GM21825 (cell line): ENCODE results near the gene PRKCH.

Experiments used
- ATAC-seq: cut with Tn5 transposase; IDR thresholded peaks from one replicate; pipeline ENCODE4 v1.9.1; 2021; ENCODE audit warnings: mild to moderate bottlenecking, moderate library complexity; ENCODE audit not compliant: unreplicated experiment

The PRKCH gene

DNA sequence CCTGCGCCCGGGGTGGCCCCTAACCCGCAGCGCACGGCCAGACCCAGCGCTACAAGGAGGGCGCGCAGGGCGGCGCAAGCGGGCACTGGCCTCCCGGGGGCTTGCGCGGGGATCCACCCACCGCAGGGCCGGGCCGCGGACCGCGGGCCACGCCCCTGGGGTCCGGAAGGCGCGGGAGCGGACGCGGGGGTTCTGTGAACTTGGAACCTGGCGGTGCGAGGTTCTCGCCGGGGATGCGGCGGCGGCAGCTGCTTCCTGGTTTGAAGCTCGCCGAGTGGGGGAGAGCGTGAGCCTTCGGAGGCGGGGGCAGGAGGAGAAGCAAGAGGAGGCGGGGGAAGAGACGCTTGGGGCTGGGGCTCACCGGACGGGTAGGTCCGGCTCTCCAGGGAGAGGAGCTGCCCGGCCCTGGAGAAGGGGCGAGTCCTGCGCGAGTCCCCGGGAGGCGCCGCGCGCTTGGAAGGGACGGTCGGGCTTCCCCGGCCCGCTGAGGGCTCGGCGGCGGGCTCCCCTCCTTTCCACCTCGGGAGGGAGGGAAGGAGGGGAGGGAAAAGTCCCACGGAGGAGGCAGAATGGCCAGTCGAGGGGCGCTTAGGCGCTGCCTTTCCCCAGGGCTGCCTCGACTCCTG is at the start of gene PRKCH:
PRKCH (plus strand) TSS at position 195 of the 626 bp plus-strand sequence. CDS start 523 bp downstream, outside the sequence.
- peak; percentile 66 for ATAC-seq

DNA sequence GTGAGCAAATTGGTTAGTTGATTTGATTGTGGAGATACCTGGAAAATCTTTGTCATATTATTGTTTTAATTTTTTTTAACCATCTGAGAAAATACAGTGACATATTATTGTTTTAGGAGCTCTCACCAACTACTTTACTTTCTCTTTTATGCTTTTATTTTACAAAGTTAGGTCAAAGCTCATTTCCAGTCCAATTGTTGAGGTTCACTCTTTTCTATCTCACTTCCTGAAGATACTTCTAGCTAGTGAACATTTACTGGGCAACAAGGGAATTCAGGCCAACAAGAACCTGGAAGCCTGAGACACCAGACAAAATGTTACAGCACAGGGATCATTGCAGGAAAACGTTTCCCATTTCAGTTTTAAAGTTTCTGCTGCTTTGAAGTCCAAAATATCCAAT is 44.1 kb upstream of the PRKCH start:
- ATAC-seq: no peak

DNA sequence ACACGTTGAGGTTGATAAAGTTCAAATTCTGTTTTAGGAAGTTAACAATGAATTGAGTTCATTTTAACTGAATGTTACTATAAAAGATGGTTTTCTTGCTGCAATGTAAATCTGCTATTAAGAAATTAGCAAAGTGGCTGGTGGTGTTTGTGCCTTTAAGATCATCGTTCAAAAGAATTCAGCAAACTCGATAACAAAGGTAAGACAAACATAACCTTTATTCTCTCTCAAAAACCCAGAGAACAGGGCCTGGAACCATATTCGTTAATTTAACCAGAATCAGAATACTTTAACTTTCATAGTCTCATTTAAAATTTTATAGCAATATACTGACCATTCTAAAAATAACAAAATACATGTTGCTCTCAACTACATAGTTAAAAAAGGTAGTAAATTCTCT is 43.6 kb upstream of the PRKCH start:
- no peak for ATAC-seq

DNA sequence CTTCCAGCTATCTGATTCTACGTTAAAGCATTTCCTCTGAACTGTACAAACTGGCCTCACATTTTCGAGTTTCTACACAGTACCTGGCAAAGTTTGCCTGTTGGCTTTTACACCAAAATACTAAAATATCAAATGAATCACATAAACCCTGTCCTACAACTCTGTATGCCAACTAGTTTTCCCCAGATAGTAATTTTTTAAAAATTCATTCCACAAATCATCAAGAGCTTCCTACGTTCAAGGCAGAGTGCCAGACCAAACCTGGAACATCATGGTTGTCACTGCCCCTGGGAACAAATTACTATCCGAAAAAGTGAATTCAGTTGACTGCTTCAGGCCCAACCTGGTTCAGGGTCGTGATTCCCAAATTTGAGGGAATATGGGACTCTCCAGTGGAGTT is 42.3 kb upstream of the PRKCH start:
- ATAC-seq: no peak

DNA sequence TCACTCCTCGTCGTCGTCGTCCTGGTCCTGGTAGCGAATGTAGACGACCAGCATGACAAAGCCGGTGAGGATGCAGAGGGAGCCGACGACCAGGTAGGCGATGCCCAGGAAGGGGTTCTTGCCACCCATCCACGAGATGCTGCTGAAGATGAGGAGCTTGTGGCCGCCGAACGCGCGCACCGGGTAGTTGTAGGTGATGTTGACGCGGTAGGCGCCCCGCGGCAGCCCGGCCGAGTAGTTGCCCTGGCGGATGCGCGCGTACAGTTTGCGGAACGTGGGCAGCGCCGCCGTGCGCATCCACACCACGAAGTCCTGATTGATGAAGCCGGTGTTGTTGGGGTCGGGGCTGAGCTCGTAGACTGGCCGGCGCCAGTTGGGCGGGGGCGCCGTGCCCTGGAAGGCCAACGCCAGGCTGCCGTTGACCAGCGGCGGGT is 41.3 kb upstream of the PRKCH start:
- ATAC-seq: no peak

DNA sequence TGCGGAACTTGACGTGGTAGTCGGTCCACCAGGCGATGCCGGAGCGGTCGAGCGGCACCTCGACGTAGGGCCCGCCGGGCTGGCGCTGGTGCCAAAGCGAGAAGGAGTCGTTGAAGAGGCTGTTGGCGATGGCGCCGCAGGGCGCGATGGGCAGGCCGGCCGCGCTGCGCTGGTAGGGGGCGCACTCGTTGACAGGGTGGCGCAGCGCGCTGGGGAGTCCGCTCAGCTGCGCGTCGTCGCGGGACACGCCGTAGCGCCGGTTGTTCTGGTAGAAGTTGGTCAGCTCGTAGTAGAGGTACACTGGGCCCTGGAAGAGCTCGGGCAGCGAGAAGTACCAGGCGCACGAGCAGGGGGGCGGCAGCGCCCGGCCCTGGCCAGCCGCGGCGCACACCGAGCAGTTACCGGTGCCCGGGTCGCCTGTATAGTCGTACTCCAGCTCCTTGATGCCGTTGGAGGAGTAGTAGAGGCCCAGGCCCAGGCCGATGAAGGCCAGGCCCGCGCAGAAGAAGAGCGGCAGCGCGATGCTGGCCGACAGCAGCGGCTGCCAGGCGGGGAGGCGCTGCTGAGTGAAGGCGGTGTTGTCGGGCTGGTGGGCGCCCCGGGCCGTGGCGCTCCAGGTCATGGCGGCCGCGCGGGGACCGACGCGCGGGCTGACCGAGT is 40.7 kb upstream of the PRKCH start:
- no peak for ATAC-seq

DNA sequence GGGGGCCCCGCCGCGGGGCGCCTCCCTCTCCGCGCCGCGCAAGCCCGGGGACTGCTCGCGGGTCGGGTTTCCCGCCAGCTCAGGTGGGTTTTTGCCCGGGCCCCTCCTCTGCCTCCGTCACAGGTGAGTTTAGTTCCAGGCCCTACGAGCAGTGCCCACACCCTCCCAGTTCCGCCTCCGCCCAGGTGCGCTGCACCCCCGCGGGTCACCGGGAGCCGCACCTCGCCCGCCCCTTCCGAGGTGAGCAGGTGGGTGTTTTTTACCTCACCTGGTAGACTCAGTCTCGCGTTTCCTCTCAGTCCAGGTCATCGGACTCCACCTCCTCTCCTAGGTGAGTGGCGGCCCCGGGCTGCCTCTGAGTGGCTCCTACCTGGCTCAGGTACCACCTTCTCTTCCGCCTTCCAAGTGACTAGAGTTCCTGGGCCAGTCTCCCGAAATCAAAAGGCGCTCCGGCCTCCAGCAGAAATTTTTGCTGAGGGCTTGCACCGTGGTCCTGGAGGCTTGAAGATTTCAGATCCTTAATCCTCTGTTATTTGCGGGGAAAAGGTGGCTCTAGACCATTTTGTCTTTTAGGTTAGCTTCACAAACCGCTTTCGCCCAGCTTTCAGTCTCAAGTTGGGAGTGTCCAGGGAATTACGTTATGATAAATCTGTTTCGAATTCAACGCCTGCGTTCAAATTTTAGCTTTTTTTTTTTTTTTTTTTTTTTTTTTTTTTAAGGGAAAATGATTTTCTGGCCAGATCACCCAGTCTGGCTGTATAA is 40.0 kb upstream of the PRKCH start, which contains the start of gene TMEM30B:
TMEM30B (minus strand) TSS at position 153 of the 762 bp plus-strand sequence. CDS start 191 bp downstream, outside the sequence.
- no peak for ATAC-seq

DNA sequence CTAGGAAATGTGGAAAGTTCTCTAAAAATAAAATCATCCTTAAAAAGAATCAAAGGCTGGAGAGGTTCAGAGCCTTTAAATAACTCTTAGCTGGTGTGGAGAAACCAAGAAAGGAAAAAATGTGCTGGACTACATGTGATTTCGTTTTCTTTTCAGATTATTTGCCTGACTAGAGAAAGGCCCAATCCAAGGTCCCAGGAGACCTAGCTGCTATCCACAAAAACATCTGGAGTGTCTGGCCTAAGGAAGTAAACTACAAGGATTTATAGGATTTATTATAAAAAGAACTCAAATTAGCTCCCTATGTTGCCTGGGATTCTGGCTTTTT is 39.5 kb upstream of the PRKCH start:
- ATAC-seq: no peak

DNA sequence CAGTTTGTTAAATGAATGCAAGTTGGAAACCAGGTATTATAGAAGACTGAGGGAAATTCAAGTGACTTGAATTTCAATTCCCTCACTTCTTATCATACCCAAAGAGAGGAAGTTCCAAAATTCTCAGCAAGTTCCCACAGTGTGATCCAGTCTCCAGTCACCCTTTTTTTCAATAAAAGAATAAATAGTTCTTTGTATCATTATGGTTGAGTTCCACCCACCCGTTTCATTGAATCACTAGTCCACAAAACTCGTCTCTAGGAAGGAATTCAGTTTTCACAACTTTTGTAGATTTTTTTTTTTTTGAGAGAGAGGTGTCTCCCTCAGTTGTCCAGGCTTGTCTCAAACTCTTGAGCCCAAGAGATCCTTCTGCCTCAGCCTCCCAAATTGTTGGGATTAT is 38.6 kb upstream of the PRKCH start:
- no peak for ATAC-seq

DNA sequence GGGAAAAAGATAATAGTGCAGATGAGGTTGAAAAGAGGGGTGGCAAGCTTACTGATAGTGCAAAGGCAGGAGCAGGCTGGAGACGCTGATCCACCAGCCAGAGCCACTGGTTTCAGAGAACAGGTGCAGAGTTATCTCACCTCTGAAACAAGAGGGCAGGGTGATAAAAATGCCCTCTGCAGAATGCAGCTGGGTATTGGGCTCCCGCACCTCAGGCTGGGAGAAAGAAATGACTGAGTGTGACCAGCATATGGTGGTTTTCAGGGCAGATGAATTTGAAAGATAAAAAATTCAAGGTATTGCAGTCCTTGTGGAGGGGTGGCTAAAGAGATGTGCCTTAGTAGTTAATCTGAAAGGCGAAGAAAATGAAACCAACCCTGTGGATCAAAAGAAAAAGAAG is 37.4 kb upstream of the PRKCH start:
- no peak for ATAC-seq

DNA sequence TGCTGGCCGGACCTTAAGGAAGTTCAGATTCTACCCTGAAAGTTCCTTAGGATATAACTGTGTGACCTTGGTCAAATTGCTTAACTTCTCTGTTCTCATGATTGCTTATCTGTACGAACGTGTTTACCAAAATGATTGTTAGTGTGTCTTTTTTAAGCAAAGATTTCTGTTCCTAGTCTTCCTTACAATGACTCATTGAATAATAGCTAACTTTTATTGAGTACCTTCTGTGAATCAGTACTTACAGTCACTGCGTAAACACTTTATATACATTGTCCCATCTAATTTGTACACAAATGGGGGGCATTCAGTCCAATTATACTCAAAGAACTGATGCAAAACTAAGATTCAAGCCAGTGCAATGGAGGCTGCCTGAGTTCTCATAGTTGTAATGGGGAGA is 36.0 kb upstream of the PRKCH start:
- no peak for ATAC-seq

DNA sequence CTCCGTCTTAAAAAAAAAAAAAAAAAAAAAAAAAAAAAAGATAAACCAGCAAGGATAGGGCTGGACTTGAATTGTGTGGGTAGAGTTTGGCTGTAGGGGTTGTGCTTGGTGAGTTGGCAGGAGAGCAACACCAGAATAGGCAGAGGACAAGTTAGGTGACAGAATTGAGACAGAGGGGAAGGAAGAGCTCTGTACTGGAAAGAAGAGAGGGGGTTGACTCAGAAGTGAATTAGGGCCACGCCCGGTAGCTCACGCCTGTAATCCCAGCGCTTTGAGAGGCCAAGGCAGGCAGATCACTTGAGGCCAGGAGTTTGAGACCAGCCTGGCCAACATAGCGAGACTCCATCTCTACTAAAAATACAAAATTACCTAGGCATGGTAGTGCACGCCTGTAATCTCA is 34.2 kb upstream of the PRKCH start:
- no peak for ATAC-seq

DNA sequence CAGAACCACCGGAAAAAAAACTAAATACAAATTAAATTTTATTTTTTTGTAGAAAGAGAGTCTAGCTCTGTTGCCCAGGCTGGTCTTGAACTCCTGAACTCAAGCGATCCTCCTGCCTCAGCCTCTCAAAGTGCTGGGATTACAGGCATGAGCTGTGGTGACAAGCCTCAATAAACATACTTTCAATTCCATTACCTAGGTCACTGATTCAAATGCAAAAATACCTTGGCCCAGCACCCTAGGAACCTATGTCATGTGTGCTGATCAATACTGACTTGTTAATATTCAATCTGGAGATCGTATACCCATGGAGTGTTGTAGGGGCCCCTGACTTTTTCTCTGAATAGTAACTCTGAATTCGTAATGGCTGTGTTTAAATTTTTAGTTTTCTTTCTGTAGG is 33.2 kb upstream of the PRKCH start:
- no peak for ATAC-seq

DNA sequence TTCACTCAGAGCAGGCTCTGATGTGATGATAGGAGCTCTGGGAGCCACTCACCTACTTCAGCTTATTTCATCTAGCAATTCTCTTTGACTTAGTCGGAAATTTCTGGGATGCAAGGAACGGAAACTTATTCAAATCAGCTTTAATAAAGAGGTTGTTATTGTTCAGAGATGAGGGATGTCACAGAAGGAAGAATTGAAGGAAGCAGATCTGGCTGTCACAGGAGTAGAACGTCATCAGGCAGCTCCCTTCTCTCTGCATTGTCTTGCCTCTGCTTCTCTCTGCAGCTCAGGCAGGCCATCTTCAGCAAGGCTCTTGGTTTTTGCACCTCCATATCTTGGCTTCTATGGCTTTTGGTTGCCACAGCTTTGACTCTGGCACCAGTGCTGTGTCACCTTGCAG is 32.7 kb upstream of the PRKCH start:
- ATAC-seq: no peak

DNA sequence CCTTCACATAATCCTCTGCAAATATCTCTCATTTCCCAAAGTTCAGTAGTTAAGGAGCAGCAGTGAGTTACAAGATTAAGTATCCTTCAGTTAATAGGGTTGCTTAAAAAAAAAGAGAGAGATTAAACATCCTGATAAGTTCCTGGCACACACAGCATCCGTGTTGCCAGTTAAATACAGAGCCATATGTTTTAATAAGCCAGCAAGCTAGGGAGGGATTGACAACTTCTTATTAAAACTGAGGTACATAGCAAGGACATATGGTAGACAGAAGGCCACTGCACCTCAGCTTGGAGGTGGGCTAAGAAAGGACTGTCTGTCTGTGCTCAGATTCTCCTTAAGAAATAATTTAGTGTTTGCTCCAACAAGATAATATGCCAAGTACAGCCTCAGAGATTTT is 30.7 kb upstream of the PRKCH start:
- no peak for ATAC-seq

DNA sequence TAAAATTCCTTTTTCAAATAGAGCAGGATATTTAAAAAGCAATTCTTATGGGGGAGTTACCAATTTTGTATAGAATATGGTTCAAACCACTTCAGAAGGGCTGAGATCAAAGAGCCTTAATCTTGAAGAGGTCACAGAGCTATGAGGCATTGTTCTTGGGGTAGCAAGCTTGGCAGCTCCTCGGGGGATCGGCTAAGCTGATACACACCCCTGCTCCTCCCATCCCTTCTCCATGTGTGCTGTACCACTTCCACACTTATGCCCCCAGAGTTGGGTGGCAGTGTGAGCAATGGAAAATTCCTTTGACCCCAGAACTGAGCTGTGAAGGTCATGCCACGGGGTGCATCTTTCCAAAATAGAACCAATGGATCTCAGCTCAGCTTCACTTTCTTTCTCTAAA is 25.2 kb upstream of the PRKCH start:
- no peak for ATAC-seq

DNA sequence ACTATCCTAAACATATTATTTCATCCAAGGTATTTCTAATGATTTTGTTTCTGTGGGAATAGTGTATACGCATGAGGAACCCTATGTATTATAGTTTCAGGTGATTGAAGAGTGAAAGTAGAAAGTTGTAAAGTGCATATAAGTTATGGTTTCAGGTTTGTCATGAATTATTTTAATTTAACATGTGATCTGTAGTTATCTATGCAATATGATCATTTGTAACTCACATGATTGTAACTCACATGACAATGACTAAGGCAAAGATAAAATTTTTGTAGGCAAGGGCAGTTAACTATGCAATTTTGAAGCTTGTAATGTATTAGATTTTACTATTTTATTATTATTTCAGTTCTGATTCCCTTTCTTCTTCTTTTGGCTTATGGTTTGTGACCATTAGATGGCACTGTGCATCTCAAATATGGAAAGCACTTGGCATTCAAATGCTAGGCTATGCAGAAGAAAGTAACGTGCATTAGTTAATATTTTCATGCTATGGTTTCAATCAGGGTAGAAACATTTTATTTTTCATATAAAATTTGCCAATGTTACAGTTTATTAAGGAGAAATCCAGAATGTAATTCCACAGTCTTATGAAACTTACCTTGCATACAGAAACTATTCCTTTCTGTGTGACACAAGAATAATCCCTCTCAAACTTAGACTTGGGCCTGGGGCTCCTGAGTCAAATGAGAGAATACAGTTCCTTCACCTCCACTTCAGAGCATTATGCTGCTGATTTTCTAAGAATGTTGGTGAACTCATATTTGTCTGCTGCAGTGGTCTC is 24.5 kb upstream of the PRKCH start:
- no peak for ATAC-seq

DNA sequence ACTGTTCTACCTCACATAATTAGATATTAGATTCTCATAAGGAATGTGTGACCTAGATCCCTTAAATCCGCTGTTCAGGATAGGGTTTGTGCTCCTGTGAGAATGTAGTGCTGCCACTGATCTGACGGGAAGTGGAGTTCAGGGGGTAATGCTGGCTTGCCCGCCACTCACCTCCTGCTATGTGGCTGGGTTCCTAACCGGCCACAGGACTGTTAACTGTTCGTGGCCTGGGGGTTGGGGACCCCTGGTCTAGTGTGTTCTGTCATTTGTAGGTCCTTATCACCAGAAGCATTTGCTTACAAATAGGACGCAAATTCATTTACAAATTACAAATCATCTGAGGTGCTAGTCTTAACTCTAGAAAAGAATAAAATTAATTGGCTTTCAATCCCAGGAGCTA is 23.8 kb upstream of the PRKCH start:
- ATAC-seq: no peak

DNA sequence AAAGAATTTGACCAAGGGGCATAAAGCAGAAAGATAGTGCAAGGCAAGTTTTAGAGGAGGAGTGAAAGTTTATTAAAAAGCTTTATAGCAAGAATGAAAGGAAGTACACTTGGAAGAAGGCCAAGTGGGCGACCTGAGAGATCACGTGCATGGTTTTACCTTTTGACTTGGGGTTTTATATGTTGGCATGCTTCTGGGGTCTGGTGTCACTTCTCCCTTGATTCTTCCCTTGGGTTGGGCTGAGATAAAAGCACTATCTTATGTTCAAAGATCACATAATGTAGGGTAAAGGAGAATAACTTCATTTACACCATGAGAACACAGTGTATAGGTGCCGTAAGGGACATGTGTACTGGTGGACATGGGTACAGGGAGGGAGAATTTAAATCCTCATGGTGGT is 22.6 kb upstream of the PRKCH start:
- ATAC-seq: no peak

DNA sequence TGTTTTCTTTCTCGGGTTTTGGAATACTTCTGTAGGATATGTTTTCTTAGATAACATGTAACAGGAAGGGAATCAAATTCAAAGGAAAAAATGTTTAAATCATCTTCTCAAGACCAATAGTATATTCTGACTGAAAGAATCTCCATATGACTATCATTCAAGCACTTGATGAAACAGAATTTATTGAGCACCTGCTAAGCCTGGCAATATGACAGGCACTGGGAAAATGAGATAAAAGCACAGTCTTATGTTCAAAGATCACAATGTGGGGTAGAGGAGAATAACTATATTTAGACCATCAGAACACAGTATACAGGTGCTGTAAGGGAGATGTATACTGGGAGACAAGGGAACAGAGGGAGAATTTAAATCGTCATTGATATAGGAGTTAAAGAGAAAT is 21.2 kb upstream of the PRKCH start:
- no peak for ATAC-seq

DNA sequence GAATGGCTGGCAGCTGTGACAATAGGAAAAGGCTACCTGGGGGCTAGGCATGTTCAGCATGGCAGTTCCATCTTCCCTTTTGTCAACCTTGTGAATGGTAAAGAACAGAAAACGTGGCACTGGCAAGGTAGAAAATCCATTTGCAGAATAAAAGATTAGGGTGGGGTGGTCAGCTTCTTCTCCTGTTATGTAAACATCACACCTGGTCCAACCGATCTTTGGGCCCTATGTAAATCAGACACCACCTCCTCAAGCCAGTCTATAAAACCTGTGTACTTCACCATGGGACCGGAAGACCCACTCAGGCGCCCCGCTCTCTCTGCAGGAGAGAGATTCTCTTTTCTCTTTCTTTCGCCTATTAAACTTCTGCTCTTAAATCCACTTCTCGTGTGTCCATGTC is 20.6 kb upstream of the PRKCH start:
- ATAC-seq: no peak
